GM19099 (cell line): ENCODE results near the gene SLC17A9.

ENCODE experiments used
- POLR2A ChIP-seq: IDR thresholded peaks from 3 replicates; pipeline ENCODE4 v1.6.1; 2011; ENCODE audit warnings: low read depth; ENCODE audit not compliant: insufficient read length; ENCODE audit errors: extremely low read depth

The SLC17A9 gene

GRCh38 chr20:62946918-62947317, 5.6 kb upstream of the SLC17A9 start:
- TF ChIP-seq POLR2A = no peak

GRCh38 chr20:62947532-62948300, 4.8 kb upstream of the SLC17A9 start:
- no peak for TF ChIP-seq POLR2A

GRCh38 chr20:62949153-62949821, 3.2 kb upstream of the SLC17A9 start:
- TF ChIP-seq POLR2A = no peak

- no peak for TF ChIP-seq POLR2A
Measured at GRCh38 chr20:62949962-62950361, 2.5 kb upstream of the SLC17A9 start.

GRCh38 chr20:62950741-62951140, 1.8 kb upstream of the SLC17A9 start:
- no peak for TF ChIP-seq POLR2A

- no peak for TF ChIP-seq POLR2A
Measured at GRCh38 chr20:62951143-62951895, 1.2 kb upstream of the SLC17A9 start.

- no peak for TF ChIP-seq POLR2A
Measured at GRCh38 chr20:62951896-62952372, 575 bp upstream of the SLC17A9 start.

- no peak for TF ChIP-seq POLR2A
Measured at GRCh38 chr20:62952968-62953838, 694 bp downstream of the SLC17A9 start.

GRCh38 chr20:62953839-62954703, 1.6 kb downstream of the SLC17A9 start:
- TF ChIP-seq POLR2A = no peak

- TF ChIP-seq POLR2A = no peak
Measured at GRCh38 chr20:62955519-62956386, 3.2 kb downstream of the SLC17A9 start.

GRCh38 chr20:62956387-62957135, 4.1 kb downstream of the SLC17A9 start:
- TF ChIP-seq POLR2A = no peak

- TF ChIP-seq POLR2A = no peak
Measured at GRCh38 chr20:62957136-62958117, 4.9 kb downstream of the SLC17A9 start.
